Measurements from ENCODE around the gene ADCK1. TPM values are rescaled to one million over a fixed set of nuclear protein-coding genes. Genes with fewer than 3 reads are reported as not detected.

The ADCK1 gene
- total RNA-seq, 1 experiment from 2014 or later, result 12.2 TPM

- Histone ChIP-seq H3K56ac (ENCODE audit: insufficient read length, low read depth, low read length) (no peak overlapping the region), H3K23me2 (ENCODE audit: insufficient read length, low read depth, low read length, poor library complexity, severe bottlenecking) (no peaks in the 10 kb centered on the region), H3K9ac (ENCODE audit: extremely low read depth, insufficient read length, low read length) (no peak overlapping the region), H3K4me1 (ENCODE audit: insufficient read depth, low read length) (no peaks in the 10 kb centered on the region), H3K27me3 (ENCODE audit: insufficient read depth, low read length) (no peaks in the 10 kb centered on the region), H2AFZ (ENCODE audit: low read length) (no peak overlapping the region), H3K4me2 (ENCODE audit: insufficient read depth, insufficient read length, low read length) (no peak overlapping the region), H2BK15ac (ENCODE audit: low read depth, low read length) (no peak overlapping the region), H4K8ac (replicated peaks; ENCODE audit: insufficient read length, low read depth, low read length) (no peak overlapping the region), H3K18ac (ENCODE audit: insufficient read length, low read depth, low read length) (no peak overlapping the region), H3K79me2 (ENCODE audit: insufficient read depth, low read length) (no peaks in the 10 kb centered on the region), H2BK12ac (ENCODE audit: insufficient read length, low read depth, low read length) (no peak overlapping the region), H4K91ac (ENCODE audit: insufficient read length, low read depth, low read length) (no peak overlapping the region), H3K14ac (ENCODE audit: insufficient read depth, low read length) (peak overlapping the region; percentile 12; the same call in 1 of the 2 replicates), H2BK120ac (ENCODE audit: low read depth, low read length, poor library complexity, severe bottlenecking) (no peak overlapping the region), H2AK5ac (ENCODE audit: insufficient read length, low read length) (no peak overlapping the region), H2BK20ac (ENCODE audit: low read depth, low read length, poor library complexity, severe bottlenecking) (no peak overlapping the region), H3K27ac (ENCODE audit: insufficient read length, low read depth, low read length) (no peak overlapping the region), H4K5ac (ENCODE audit: insufficient read length, low read depth, low read length) (no peak overlapping the region), H3K79me1 (ENCODE audit: insufficient read depth, low read depth, low read length, poor library complexity, severe bottlenecking) (no peaks in the 10 kb centered on the region), H2BK5ac (ENCODE audit: insufficient read length, low read length) (no peak overlapping the region), H3K9me3 (ENCODE audit: control insufficient read depth, low read depth, low read length) (no peaks in the 10 kb centered on the region), H3K4ac (ENCODE audit: low read depth, low read length) (no peak overlapping the region), H4K20me1 (ENCODE audit: control insufficient read depth, insufficient read depth, insufficient read length) (no peaks in the 10 kb centered on the region), H3K23ac (ENCODE audit: insufficient read length, low read depth, low read length) (no peak overlapping the region), H3T11ph (ENCODE audit: low read length) (no peak overlapping the region)
- Mint-ChIP-seq H3K27me3 (ENCODE audit: low read depth) (no peaks in the 10 kb centered on the region), H3K4me3 (no peak overlapping the region), H3K27ac (peak overlapping the region in 1 of 3 experiments; percentile 44; a peak in 2 of 7 replicates), H3K4me1 (no peaks in the 10 kb centered on the region; a peak in 1 of 4 replicates), H3K36me3 (ENCODE audit: insufficient read depth in 1 of 3, low read depth in 3 of 3) (peaks cover 1 to 4% (median 4%) of the 10 kb centered on the region in 3 experiments; a peak in 5 of 7 replicates), H3K9me3 (no peaks in the 10 kb centered on the region)
- no peak for TF ChIP-seq CTCF (conservative IDR thresholded peaks at IDR 0.05)
- DNase-seq, result no peak
- no CpG with 5 or more reads among the region's 4 CpGs for WGBS (ENCODE audit: extremely low coverage, insufficient read length, low lambda C conversion rate)
These were observed 70.7 kb downstream of the ADCK1 start for GRCh38 chr14:77870646-77871045.
